GM12873 (cell line): Measurements from ENCODE around the gene SIM1.

Experiments
- CTCF ChIP-seq: IDR thresholded peaks from 2 replicates; pipeline ENCODE4 v1.5.1; 2012; ENCODE audit warnings: low read depth, mild to moderate bottlenecking, moderate library complexity, low read length, control low read depth; ENCODE audit not compliant: insufficient read depth; ENCODE audit errors: missing control alignments

SIM1 gene

GRCh38 chr6:100378576-100378975, 86.1 kb downstream of the SIM1 start:
- no peak for TF ChIP-seq CTCF

- no peak for TF ChIP-seq CTCF
These were observed 88.6 kb downstream of the SIM1 start for GRCh38 chr6:100376103-100376502.

- no peak for TF ChIP-seq CTCF
These were observed 92.2 kb downstream of the SIM1 start for GRCh38 chr6:100372326-100373091.

- no peak for TF ChIP-seq CTCF
These were observed 93.1 kb downstream of the SIM1 start for GRCh38 chr6:100371591-100371990.

- peak; percentile 15 for TF ChIP-seq CTCF
These were observed 94.5 kb downstream of the SIM1 start for GRCh38 chr6:100370265-100370664.

- TF ChIP-seq CTCF = no peak
These were observed 98.3 kb downstream of the SIM1 start for GRCh38 chr6:100366419-100366818.

GRCh38 chr6:100363651-100364050, 101.1 kb downstream of the SIM1 start:
- no peak for TF ChIP-seq CTCF
